ENCODE measurements around the gene RAB11FIP4.

DNA sequence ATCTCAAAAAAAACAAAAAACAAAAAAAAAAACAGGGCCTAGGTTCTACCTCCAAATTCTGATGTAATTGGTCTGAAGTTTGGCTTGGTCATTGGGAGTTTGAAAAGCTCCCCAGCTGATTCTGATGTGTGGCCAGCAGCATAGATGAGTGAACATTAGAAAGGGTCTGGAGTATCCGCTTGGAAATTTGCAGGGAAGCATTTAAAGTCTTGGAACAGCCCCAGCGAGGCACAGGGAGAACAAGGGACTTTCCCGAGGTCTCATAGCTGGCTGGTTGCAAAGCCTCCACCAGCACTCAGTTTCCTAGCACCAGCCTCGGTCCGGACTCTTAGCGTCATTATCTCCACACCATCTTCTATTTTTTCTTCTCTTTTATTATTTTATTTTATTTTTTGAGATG, 70.8 kb downstream of the RAB11FIP4 start:
- TF ChIP-seq CTCF (IDR thresholded peaks at IDR 0.05), result no peak
- no peak for TF ChIP-seq EP300 (IDR thresholded peaks at IDR 0.05)

Measured in suprapubic skin (tissue), 3 donors.